ENCODE results near the gene SPECC1L.
"Not testable (repeated sequence)": the region's sequence is repeated elsewhere in the genome, so short reads cannot be mapped to it uniquely, and the experiment has no call there.

GRCh38 chr22:24273031-24273430 is 2.4 kb downstream of the SPECC1L start:
- not testable (repeated sequence) for TF ChIP-seq MAX (IDR thresholded peaks at IDR 0.05; ENCODE audit: low read depth, low read length); CREM (IDR thresholded peaks at IDR 0.05; ENCODE audit: low read depth); MTA3 (IDR thresholded peaks at IDR 0.05; ENCODE audit: borderline replicate concordance, low read length); REST (IDR thresholded peaks at IDR 0.05; ENCODE audit: low read depth, low read length); YY1 (IDR thresholded peaks at IDR 0.05; ENCODE audit: low read depth, low read length); GABPA (IDR thresholded peaks at IDR 0.05; ENCODE audit: low read depth); ZNF24 (IDR thresholded peaks at IDR 0.05); SMAD1 (IDR thresholded peaks at IDR 0.05; ENCODE audit: low read depth, partially characterized antibody); KAT2A (conservative IDR thresholded peaks at IDR 0.05; ENCODE audit: control insufficient read depth, low read depth, low read length); HDGF (IDR thresholded peaks at IDR 0.05); ZBTB33 (IDR thresholded peaks at IDR 0.05); FOS (IDR thresholded peaks at IDR 0.05; ENCODE audit: borderline replicate concordance, extremely low read depth, insufficient read length)
